ENCODE results near the gene FREM1.

FREM1 gene

GRCh38 chr9:14782286-14783051, 127.8 kb downstream of the FREM1 start:
- H3K27ac ChIP-seq, result no peak overlapping the region
- in situ Hi-C loops (cut with HindIII; ENCODE audit: low pct_ligation_motif_present, low sequenced_read_pairs), result no loop called here
- no peaks in the 10 kb centered on the region for H3K36me3 ChIP-seq (replicated peaks)
- no peak overlapping the region for H3K4me3 ChIP-seq (ENCODE audit: low read depth, low read length)
- no peak for TF ChIP-seq CTCF (IDR thresholded peaks at IDR 0.05; ENCODE audit: low read depth, low read length, missing control alignments)
- no peak for DNase-seq
- H3K27me3 ChIP-seq (replicated peaks), result no peaks in the 10 kb centered on the region

GRCh38 chr9:14780693-14781092, 129.5 kb downstream of the FREM1 start:
- in situ Hi-C loops (cut with HindIII; ENCODE audit: low pct_ligation_motif_present, low sequenced_read_pairs), result no loop called here
- no peak overlapping the region for H3K4me3 ChIP-seq (ENCODE audit: low read depth, low read length)
- no peak for TF ChIP-seq CTCF (IDR thresholded peaks at IDR 0.05; ENCODE audit: low read depth, low read length, missing control alignments)
- H3K27ac ChIP-seq, result no peak overlapping the region
- no peaks in the 10 kb centered on the region for H3K27me3 ChIP-seq (replicated peaks)
- no peak for DNase-seq
- no peaks in the 10 kb centered on the region for H3K36me3 ChIP-seq (replicated peaks)

DNA sequence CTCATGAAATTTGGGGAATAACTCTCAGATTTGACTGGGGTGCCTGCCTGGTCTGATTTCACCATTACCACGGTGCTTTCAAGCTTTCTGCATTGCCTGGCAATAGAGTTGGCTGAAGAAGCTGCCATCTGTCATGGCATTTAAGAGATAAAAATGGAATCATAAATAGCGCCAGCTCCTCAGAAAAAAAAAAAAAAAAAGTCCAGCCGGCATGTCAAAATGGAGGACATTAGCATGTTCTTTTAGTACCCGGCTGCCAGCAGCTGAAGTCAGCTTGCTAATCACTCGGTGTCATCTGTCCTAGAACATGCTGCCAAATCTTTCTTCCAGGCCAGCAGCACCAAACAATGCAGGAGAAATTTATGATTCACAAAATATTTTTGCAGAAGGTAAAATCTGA, 130.0 kb downstream of the FREM1 start:
- Histone ChIP-seq H3K27ac (no peak overlapping the region), H3K27me3 (replicated peaks) (no peaks in the 10 kb centered on the region), H3K36me3 (replicated peaks) (no peaks in the 10 kb centered on the region), H3K4me3 (ENCODE audit: low read depth, low read length) (no peak overlapping the region)
- no peak for DNase-seq
- in situ Hi-C loops (cut with HindIII; ENCODE audit: low pct_ligation_motif_present, low sequenced_read_pairs), result no loop called here
- TF ChIP-seq CTCF (IDR thresholded peaks at IDR 0.05; ENCODE audit: low read depth, low read length, missing control alignments), result no peak

GRCh38 chr9:14779566-14780022, 130.6 kb downstream of the FREM1 start:
- H3K27ac ChIP-seq, result no peak overlapping the region
- DNase-seq, result no peak
- no peak for TF ChIP-seq CTCF (IDR thresholded peaks at IDR 0.05; ENCODE audit: low read depth, low read length, missing control alignments)
- no peak overlapping the region for H3K4me3 ChIP-seq (ENCODE audit: low read depth, low read length)
- in situ Hi-C loops (cut with HindIII; ENCODE audit: low pct_ligation_motif_present, low sequenced_read_pairs), result no loop called here
- H3K27me3 ChIP-seq (replicated peaks), result no peaks in the 10 kb centered on the region
- no peaks in the 10 kb centered on the region for H3K36me3 ChIP-seq (replicated peaks)

DNA sequence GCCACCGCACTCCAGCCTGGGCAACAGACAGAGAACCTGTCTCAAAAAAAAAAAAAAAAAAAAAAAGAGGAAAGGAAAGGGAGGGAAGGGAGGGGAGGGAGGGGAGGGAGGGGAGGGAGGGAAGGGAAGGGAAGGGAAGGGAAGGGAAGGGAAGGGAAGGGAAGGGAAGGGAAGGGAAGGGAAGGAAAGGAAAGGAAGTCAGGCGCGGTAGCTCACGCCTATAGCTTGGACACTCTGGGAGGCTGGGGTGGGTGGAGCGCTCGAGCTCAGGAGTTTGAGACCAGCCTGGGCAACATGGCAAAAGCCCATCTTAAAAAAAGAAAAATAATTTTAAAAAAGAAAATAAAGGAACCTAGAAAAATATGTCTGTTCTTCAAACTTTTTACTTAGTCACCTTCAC, 131.7 kb downstream of the FREM1 start:
- TF ChIP-seq CTCF (IDR thresholded peaks at IDR 0.05; ENCODE audit: low read depth, low read length, missing control alignments), result no peak
- no peak for DNase-seq
- Histone ChIP-seq H3K36me3 (replicated peaks) (no peaks in the 10 kb centered on the region), H3K4me3 (ENCODE audit: low read depth, low read length) (no peak overlapping the region), H3K27me3 (replicated peaks) (no peaks in the 10 kb centered on the region), H3K27ac (no peak overlapping the region)
- in situ Hi-C loops (cut with HindIII; ENCODE audit: low pct_ligation_motif_present, low sequenced_read_pairs), result no loop called here

GRCh38 chr9:14775917-14776316, 134.3 kb downstream of the FREM1 start:
- no peaks in the 10 kb centered on the region for H3K27me3 ChIP-seq (replicated peaks)
- DNase-seq, result no peak

More at GRCh38 chr9:14775917-14776316, 134.3 kb downstream of the FREM1 start:
- no peak for TF ChIP-seq CTCF (IDR thresholded peaks at IDR 0.05; ENCODE audit: low read depth, low read length, missing control alignments)
- H3K36me3 ChIP-seq (replicated peaks), result no peaks in the 10 kb centered on the region
- H3K4me3 ChIP-seq (ENCODE audit: low read depth, low read length), result no peak overlapping the region
- in situ Hi-C loops (cut with HindIII; ENCODE audit: low pct_ligation_motif_present, low sequenced_read_pairs), result no loop called here
- H3K27ac ChIP-seq, result no peak overlapping the region

All from brain microvascular endothelial cell (primary cell).